ENCODE data around the gene IGF2. TPM values are rescaled to one million over a fixed set of nuclear protein-coding genes. Genes with fewer than 3 reads are reported as not detected.

The IGF2 gene
- total RNA-seq, 1 donor from 2014 or later: 188 TPM

DNA sequence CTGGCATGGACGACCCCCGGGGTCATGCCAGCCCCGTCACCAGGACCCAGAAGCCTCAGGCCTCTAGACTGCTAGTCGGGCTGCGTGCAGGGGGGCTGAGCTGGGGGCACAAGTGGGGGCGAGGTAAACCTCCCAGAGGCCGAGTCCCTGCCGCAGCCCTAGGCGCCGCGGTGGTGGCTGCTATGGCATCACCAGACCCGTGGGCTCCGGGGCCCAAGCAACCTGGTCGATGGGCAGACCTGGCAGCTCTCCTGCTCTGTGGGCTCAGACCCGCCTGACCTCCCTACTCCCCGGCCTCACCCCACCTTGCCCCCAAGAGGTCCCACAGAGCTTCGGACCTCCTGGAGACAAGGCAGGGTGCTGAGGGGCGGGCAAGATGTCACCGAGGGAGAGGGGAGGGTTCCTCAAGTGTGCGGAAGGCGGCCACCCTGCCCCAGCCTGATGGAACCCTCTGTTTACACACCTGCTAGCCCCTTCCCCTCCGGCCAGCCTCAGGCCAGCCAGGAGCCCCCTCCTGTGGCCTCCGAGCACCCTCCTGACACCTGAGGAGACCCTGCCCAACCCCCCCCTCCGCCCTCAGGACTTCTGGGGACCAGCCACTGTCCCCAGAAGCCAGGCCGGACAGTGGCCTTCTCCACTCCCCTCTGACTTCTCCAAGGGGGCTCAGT lies 9.4 kb downstream of the IGF2 start:
- Histone ChIP-seq H2AFZ (ENCODE audit: low read depth, low read length) (no peak overlapping the region), H3K4me2 (ENCODE audit: low read length) (no peak overlapping the region), H3K9ac (ENCODE audit: low read length) (no peak overlapping the region), H3K4me1 (ENCODE audit: insufficient read depth, low read length) (no peaks in the 10 kb centered on the region), H3K36me3 (ENCODE audit: insufficient read depth, low read length) (no peaks in the 10 kb centered on the region), H3K4me3 (ENCODE audit: insufficient read depth, low read depth, low read length) (no peak overlapping the region), H3K27me3 (ENCODE audit: insufficient read depth, low read length) (peaks cover 7% of the 10 kb centered on the region), H3K79me2 (ENCODE audit: insufficient read depth, low read length) (no peaks in the 10 kb centered on the region), H3K9me3 (ENCODE audit: insufficient read depth, low read depth, low read length) (peaks cover 6% of the 10 kb centered on the region), H4K20me1 (ENCODE audit: insufficient read depth, low read length) (peaks cover 3% of the 10 kb centered on the region), H3K27ac (ENCODE audit: low read depth, low read length) (no peak overlapping the region)
- FAIRE-seq (no peak), DNase-seq (ENCODE audit: low read depth) (no peak)
- H3K36me3 Mint-ChIP-seq (ENCODE audit: low read depth, unreplicated experiment): peaks cover 2% of the 10 kb centered on the region
- no peaks in the 10 kb centered on the region for H3K9me3 Mint-ChIP-seq (ENCODE audit: unreplicated experiment)
- TF ChIP-seq, protein P1, sequence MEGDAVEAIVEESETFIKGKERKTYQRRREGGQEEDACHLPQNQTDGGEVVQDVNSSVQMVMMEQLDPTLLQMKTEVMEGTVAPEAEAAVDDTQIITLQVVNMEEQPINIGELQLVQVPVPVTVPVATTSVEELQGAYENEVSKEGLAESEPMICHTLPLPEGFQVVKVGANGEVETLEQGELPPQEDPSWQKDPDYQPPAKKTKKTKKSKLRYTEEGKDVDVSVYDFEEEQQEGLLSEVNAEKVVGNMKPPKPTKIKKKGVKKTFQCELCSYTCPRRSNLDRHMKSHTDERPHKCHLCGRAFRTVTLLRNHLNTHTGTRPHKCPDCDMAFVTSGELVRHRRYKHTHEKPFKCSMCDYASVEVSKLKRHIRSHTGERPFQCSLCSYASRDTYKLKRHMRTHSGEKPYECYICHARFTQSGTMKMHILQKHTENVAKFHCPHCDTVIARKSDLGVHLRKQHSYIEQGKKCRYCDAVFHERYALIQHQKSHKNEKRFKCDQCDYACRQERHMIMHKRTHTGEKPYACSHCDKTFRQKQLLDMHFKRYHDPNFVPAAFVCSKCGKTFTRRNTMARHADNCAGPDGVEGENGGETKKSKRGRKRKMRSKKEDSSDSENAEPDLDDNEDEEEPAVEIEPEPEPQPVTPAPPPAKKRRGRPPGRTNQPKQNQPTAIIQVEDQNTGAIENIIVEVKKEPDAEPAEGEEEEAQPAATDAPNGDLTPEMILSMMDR (IDR thresholded peaks at IDR 0.05; ENCODE audit: insufficient read depth, low read depth, low read length): no peak
- TF ChIP-seq EZH2 (IDR thresholded peaks at IDR 0.05; ENCODE audit: insufficient read depth, low read length): no peak
- no peak overlapping the region for H3K4me3 Mint-ChIP-seq (ENCODE audit: unreplicated experiment)
- H3K27me3 Mint-ChIP-seq (ENCODE audit: low read depth, unreplicated experiment): peaks cover 23% of the 10 kb centered on the region
- no peak overlapping the region for H3K27ac Mint-ChIP-seq (ENCODE audit: unreplicated experiment)
- H3K4me1 Mint-ChIP-seq (ENCODE audit: low read depth, unreplicated experiment): no peaks in the 10 kb centered on the region

DNA sequence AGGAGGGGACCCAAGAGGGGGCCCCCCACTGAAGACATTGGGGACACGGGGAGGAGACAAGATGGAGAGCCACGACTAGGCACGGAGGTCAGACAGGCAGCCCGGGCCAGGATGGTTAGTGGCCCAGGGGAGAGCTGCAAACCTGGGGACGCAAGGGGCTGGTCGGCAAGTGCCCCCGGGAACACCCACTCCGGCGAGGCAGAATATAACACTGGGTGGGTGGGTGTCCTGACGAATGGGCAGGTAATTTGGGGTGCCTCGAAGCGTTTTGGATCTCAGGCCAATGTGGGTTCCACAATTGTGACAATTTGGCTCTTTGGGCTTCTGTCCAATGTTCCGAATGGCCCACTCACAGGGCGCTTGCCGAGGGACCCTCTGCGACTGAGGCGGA lies 9.9 kb downstream of the IGF2 start:
- Histone ChIP-seq H3K9ac (ENCODE audit: low read length) (no peak overlapping the region), H3K79me2 (ENCODE audit: insufficient read depth, low read length) (no peaks in the 10 kb centered on the region), H3K4me2 (ENCODE audit: low read length) (no peak overlapping the region), H2AFZ (ENCODE audit: low read depth, low read length) (no peak overlapping the region), H3K27me3 (ENCODE audit: insufficient read depth, low read length) (peaks cover 7% of the 10 kb centered on the region), H3K4me1 (ENCODE audit: insufficient read depth, low read length) (no peaks in the 10 kb centered on the region), H4K20me1 (ENCODE audit: insufficient read depth, low read length) (peaks cover 3% of the 10 kb centered on the region), H3K9me3 (ENCODE audit: insufficient read depth, low read depth, low read length) (peaks cover 6% of the 10 kb centered on the region), H3K36me3 (ENCODE audit: insufficient read depth, low read length) (no peaks in the 10 kb centered on the region), H3K4me3 (ENCODE audit: insufficient read depth, low read depth, low read length) (no peak overlapping the region), H3K27ac (ENCODE audit: low read depth, low read length) (no peak overlapping the region)
- H3K4me1 Mint-ChIP-seq (ENCODE audit: low read depth, unreplicated experiment): no peaks in the 10 kb centered on the region
- no peak for DNase-seq (ENCODE audit: low read depth)
- TF ChIP-seq, protein P1 (IDR thresholded peaks at IDR 0.05; ENCODE audit: insufficient read depth, low read depth, low read length): no peak
- TF ChIP-seq EZH2 (IDR thresholded peaks at IDR 0.05; ENCODE audit: insufficient read depth, low read length): no peak
- H3K4me3 Mint-ChIP-seq (ENCODE audit: unreplicated experiment): no peak overlapping the region
- FAIRE-seq: no peak
- no peak overlapping the region for H3K27ac Mint-ChIP-seq (ENCODE audit: unreplicated experiment)
- H3K9me3 Mint-ChIP-seq (ENCODE audit: unreplicated experiment): peaks cover 2% of the 10 kb centered on the region
- peaks cover 2% of the 10 kb centered on the region for H3K36me3 Mint-ChIP-seq (ENCODE audit: low read depth, unreplicated experiment)
- H3K27me3 Mint-ChIP-seq (ENCODE audit: low read depth, unreplicated experiment): peaks cover 27% of the 10 kb centered on the region

Data from astrocyte (in vitro differentiated cells and primary cell).